ENCODE measurements around the gene PPP4R2. TPM values are rescaled to one million over a fixed set of nuclear protein-coding genes. Genes with fewer than 3 reads are reported as not detected.

The PPP4R2 gene
- total RNA-seq, 1 experiment from 2014 or later: 63.2 TPM

- Histone ChIP-seq H2AFZ (no peak overlapping the region), H3K9me2 (ENCODE audit: insufficient read depth) (no peaks in the 10 kb centered on the region), H3K79me2 (ENCODE audit: low read depth) (no peaks in the 10 kb centered on the region), H3K27me3 (ENCODE audit: insufficient read depth, low read depth) (no peaks in the 10 kb centered on the region), H4K20me1 (ENCODE audit: insufficient read depth) (no peaks in the 10 kb centered on the region), H3K4me1 (replicated peaks; ENCODE audit: insufficient read depth) (no peaks in the 10 kb centered on the region), H3K4me3 (no peak overlapping the region), H3K27ac (no peak overlapping the region), H3K9me3 (ENCODE audit: insufficient read depth, low read depth) (no peaks in the 10 kb centered on the region), H3K4me2 (no peak overlapping the region), H3F3A (ENCODE audit: insufficient read depth, low read depth) (no peaks in the 10 kb centered on the region), H3K36me3 (ENCODE audit: low read depth) (no peaks in the 10 kb centered on the region)
- ChIA-PET CTCF (no interaction called here), POLR2A (ENCODE audit: unreplicated experiment) (no interaction called here)
- intact Hi-C loops (cut with micrococcal nuclease; ENCODE audit: unreplicated experiment): no loop called here
- BruUV-seq (replicated peaks): no TSS peak
- DNase-seq: no peak
- TF ChIP-seq EZH2 (IDR thresholded peaks at IDR 0.05; ENCODE audit: low read depth) (no peak), CTCF (conservative IDR thresholded peaks at IDR 0.05) (no peak)
Observed at GRCh38 chr3:72970942-72971341, 25.7 kb upstream of the PPP4R2 start.

DNA sequence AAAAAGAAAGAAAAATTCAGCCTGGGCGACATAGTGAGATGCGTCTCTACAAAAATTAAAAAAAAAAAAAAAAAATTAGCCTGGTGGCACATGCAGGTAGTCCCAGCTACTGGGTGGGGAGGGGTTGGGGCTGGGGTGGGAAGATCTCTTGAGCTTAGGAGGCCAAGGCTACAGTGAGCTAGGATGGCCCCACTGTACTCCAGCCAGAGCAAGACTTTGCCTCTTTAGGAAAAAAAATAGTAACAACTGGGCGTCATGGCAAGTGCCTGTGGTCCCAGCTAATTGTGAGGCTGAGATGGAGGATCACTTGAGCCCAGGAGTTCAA is 23.9 kb upstream of the PPP4R2 start:
- Histone ChIP-seq H3K27ac (no peak overlapping the region), H3K9me3 (ENCODE audit: insufficient read depth, low read depth) (no peaks in the 10 kb centered on the region), H3K4me2 (no peak overlapping the region), H2AFZ (no peak overlapping the region), H3K4me3 (no peak overlapping the region), H3F3A (ENCODE audit: insufficient read depth, low read depth) (no peaks in the 10 kb centered on the region), H3K36me3 (ENCODE audit: low read depth) (no peaks in the 10 kb centered on the region), H3K27me3 (ENCODE audit: insufficient read depth, low read depth) (no peaks in the 10 kb centered on the region), H3K9me2 (ENCODE audit: insufficient read depth) (no peaks in the 10 kb centered on the region), H3K4me1 (replicated peaks; ENCODE audit: insufficient read depth) (0 out of 2 replicates have a peak, but pooled peaks cover 4% of the 10 kb centered on the region), H4K20me1 (ENCODE audit: insufficient read depth) (no peaks in the 10 kb centered on the region), H3K79me2 (ENCODE audit: low read depth) (no peaks in the 10 kb centered on the region)
- BruUV-seq (replicated peaks): no TSS peak
- ChIA-PET CTCF (no interaction called here), POLR2A (ENCODE audit: unreplicated experiment) (no interaction called here)
- intact Hi-C loops (cut with micrococcal nuclease; ENCODE audit: unreplicated experiment): no loop called here
- no peak for TF ChIP-seq EZH2 (IDR thresholded peaks at IDR 0.05; ENCODE audit: low read depth)
- no peak for TF ChIP-seq CTCF (conservative IDR thresholded peaks at IDR 0.05)
- no peak for DNase-seq

DNA sequence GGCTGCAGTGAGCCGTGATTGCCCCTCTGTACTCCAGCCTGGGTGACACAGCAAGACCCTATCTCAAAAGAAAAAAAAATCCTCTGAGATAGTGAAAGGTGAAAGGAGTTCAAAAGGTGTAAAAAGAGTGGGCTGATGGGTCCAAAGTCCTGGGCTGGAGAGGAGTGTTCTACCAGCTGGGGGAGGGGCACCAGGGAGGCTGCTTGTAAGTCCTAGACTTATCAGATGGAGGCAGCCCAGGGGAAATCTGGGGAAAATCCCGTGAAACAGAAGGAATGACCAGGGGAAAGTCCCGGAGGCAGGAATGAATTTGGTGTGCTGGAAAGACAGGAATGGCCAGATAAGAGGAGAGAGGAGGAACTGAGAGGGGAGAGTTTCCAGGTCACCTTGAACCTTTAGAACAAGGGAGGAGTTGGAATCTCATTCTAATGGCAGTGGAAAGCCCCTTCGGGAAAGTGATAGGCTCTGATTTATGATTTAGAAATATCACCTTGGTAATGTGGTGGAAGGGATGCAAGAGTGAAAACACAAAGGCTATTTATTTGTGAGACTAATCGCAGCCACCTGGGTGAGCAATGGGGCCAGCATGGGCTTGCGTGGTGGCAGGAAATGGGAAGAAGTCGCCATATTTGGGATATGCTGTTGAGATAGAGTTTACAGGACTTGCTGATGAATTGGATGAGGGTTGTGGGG is 23.4 kb upstream of the PPP4R2 start:
- Histone ChIP-seq H3F3A (ENCODE audit: insufficient read depth, low read depth) (no peaks in the 10 kb centered on the region), H3K27me3 (ENCODE audit: insufficient read depth, low read depth) (no peaks in the 10 kb centered on the region), H3K9me2 (ENCODE audit: insufficient read depth) (no peaks in the 10 kb centered on the region), H4K20me1 (ENCODE audit: insufficient read depth) (no peaks in the 10 kb centered on the region), H3K4me1 (replicated peaks; ENCODE audit: insufficient read depth) (0 out of 2 replicates have a peak, but pooled peaks cover 4% of the 10 kb centered on the region), H3K27ac (no peak overlapping the region), H3K79me2 (ENCODE audit: low read depth) (no peaks in the 10 kb centered on the region), H3K4me3 (no peak overlapping the region), H3K4me2 (no peak overlapping the region), H3K9me3 (ENCODE audit: insufficient read depth, low read depth) (no peaks in the 10 kb centered on the region), H3K36me3 (ENCODE audit: low read depth) (no peaks in the 10 kb centered on the region), H2AFZ (no peak overlapping the region)
- intact Hi-C loops (cut with micrococcal nuclease; ENCODE audit: unreplicated experiment): no loop called here
- TF ChIP-seq CTCF (conservative IDR thresholded peaks at IDR 0.05): no peak
- no peak for TF ChIP-seq EZH2 (IDR thresholded peaks at IDR 0.05; ENCODE audit: low read depth)
- no TSS peak for BruUV-seq (replicated peaks)
- CTCF ChIA-PET: no interaction called here
- no peak for DNase-seq
- POLR2A ChIA-PET (ENCODE audit: unreplicated experiment): no interaction called here
